HG02588 (cell line): ENCODE measurements around the gene RPS16.

Experiments
- ATAC-seq: cut with Tn5 transposase; IDR thresholded peaks from one replicate; pipeline ENCODE4 v1.9.1; 2021; ENCODE audit warnings: mild to moderate bottlenecking, moderate library complexity; ENCODE audit not compliant: unreplicated experiment

The RPS16 gene

GRCh38 chr19:39449116-39449797, 13.5 kb upstream of the RPS16 start:
- no peak for ATAC-seq

- no peak for ATAC-seq
Observed at GRCh38 chr19:39448271-39448670, 12.5 kb upstream of the RPS16 start.

- no peak for ATAC-seq
Observed at GRCh38 chr19:39446365-39447084, 10.8 kb upstream of the RPS16 start.

GRCh38 chr19:39445196-39446111, 9.7 kb upstream of the RPS16 start, which contains the start of gene SUPT5H:
Gene SUPT5H, plus strand, starts transcription at chr19:39445582. Its CDS starts 309 bp downstream, at chr19:39445891.
- ATAC-seq, result peak; percentile 81

GRCh38 chr19:39444598-39445195, 8.9 kb upstream of the RPS16 start:
- ATAC-seq, result no peak

- ATAC-seq, result no peak
Observed at GRCh38 chr19:39438270-39438934, 2.7 kb upstream of the RPS16 start.

GRCh38 chr19:39436350-39436716, 584 bp upstream of the RPS16 start:
- no peak for ATAC-seq

- no peak for ATAC-seq
Observed at GRCh38 chr19:39434123-39435076, 1.3 kb downstream of the RPS16 start.

GRCh38 chr19:39433480-39434079, 2.2 kb downstream of the RPS16 start:
- ATAC-seq, result no peak

GRCh38 chr19:39432677-39433025, 3.1 kb downstream of the RPS16 start:
- ATAC-seq, result no peak

GRCh38 chr19:39430675-39431593, 4.8 kb downstream of the RPS16 start:
- ATAC-seq, result no peak

- no peak for ATAC-seq
Observed at GRCh38 chr19:39428283-39429112, 7.3 kb downstream of the RPS16 start.

- ATAC-seq, result no peak
Observed at GRCh38 chr19:39427707-39428106, 8.0 kb downstream of the RPS16 start.

GRCh38 chr19:39426170-39426569, 9.6 kb downstream of the RPS16 start:
- ATAC-seq, result no peak

- no peak for ATAC-seq
Observed at GRCh38 chr19:39425744-39426143, 10.0 kb downstream of the RPS16 start.

- no peak for ATAC-seq
Observed at GRCh38 chr19:39424934-39425333, 10.8 kb downstream of the RPS16 start.
